Ammon's horn (tissue), 1 donor: ENCODE data around the gene SMPX.

ENCODE experiments used
- DNase-seq: peaks from one replicate; pipeline ENCODE4 v3.0.0-alpha.2; 2016; ENCODE audit warnings: low spot score

Gene SMPX

DNA sequence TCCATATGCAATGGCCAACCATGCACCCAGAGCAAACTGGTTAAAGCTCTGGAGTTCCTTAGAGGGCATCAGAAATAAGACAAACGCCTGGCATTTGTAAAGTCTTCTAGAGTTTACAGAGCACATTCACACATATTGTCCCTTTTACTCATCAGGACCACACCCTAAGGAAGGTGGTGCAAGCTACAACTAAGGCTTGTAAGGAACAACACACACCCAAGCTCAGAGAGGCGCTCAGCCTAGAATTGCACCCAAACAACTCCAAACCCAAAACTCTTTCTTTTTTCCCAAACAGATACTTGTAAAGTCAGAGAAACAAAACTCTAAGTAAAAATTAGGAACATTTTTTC is 46.1 kb downstream of the SMPX start:
- no peak for DNase-seq

DNA sequence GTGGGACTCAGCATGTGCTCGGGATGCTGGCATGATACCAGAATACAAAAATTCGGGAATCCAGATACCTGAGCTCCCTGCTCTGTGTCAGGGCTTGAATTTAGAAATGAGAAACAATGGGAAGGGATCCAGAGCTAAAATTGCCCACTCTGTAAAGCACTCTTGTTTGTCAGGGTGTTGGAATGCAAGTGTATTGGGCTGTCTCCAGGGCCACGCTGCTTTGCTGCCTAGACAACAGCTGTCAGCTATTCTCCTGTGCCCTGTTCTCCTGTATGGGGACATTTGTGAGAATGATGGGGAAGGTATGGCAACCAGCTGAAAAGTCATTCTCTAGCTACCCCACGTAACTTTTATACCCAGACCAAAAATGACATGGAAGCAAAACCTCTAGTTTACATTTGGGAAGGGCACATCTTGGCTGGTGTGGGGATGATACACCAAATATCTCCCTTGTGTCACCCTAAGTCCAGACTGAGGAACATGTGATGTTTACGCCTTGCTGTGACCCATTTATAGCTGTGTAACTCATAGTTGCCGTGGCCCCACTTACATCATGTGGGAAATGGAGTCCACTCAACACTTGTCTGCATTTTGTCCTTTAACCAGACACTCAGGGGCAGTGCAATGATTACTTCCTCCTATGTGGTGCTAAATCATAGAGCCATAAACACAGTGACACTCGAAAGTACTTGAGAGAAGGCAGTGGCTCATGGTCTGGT is 46.6 kb downstream of the SMPX start:
- DNase-seq = no peak

DNA sequence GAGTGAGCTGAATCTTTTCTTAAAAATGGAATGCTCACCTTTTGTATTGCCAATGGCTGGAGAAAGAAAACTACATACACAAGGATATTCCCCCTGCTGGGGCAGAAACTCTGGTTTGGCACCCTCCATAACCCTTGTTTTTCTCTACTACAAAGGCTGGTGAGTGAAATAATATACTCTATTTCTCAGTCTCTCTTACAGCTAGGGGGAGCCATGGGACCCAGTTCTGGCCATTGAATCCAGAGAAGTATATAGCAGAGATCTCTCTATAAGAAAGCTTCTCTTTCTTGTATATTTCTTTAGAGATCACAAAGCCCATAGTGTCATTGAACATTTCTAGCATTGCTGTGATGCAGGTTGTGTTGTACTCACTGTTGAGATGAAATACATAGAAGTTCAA is 49.8 kb downstream of the SMPX start:
- DNase-seq = no peak

DNA sequence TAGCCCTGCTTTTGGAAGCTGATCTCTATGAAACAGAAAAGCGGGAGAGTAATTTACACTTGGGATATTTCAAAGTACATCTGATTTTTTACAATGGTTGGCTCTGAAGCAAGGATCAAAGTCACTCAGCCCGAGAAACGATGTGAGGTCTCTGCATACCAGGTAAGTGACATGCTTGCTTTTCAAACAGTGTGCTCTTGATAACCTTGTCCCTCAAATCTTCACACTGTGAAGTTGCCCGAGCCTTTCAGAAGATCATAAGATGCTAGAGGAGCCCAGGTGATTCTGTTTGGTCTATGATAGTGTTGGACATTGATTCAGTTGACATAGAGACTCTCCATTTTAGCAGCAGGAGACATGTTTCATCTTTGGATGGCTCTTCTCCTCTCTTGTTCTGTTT is 52.7 kb downstream of the SMPX start:
- DNase-seq = no peak

DNA sequence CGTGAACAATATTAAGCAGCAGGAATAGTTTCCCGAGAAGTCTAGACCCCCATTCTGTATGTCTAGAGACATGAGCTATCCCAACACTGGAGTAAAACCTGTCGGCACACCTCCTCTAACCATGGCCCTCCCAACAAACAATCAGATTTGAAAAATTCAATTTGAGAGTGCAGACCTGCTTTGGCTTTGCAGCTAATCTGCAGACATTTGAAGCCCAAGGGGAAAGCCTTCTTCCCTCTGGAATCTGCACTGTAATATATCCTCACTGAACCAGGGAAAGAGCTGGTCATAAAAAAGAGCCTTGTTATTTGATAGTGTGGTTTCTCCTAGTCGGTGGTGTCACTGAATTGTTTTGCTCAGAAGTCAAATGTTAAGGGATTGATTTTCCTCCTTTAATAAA is 55.2 kb downstream of the SMPX start:
- DNase-seq = no peak

DNA sequence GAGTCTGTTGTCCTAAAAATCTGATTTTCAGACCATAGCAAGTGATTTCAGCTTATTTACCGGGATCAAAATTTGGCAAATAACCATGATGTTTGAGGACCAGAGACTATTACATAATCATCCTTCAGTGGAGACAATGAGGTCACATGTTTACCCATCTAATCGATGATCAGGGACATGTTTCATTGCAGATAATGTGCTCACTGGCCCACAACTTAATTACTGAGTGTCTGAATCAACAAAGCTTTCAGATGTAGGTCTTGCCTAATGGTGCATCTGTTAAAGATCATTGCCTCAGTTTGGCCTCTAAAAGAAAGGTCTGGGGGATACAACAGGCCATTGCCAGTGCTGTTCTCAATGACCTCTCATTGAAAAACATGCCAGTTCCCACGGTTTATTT is 56.9 kb downstream of the SMPX start:
- no peak for DNase-seq

DNA sequence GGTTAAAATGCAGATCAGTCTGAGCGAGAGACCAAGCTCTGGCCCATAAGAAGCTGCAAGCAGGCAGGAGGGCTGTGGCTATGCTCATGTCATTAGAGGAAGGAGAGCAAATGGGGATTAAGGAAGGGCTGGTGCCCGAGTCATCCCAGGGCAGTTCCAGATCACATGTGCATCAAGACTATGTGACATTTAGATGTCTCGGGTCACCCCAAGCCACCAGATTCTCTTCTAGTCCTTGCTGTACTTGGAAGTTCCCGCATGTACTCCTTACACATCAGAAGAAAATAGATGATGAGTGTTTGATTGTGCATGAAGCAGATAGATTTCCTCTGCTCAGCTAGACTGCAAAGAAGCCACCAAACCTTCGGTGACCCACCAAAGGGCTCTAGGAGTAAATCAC is 57.6 kb downstream of the SMPX start:
- no peak for DNase-seq

DNA sequence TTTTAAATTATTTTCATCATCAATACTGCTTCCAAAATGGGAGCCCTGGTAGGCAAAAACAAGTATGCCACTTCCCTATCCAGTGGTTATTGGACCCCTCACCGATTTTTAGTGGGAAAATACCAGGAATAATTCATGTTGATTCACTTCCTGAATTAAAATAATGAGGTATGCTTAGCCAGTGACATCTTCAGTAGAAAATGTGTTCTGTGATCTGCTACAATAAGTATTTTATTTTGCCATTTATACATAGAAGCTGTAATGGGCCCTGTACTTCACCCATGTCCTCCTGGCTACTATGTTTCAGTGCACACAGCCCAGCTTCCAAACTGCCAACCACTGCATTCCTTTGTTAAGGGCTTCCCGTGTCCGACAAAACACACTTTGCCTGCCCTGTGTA is 58.8 kb downstream of the SMPX start:
- DNase-seq = no peak

DNA sequence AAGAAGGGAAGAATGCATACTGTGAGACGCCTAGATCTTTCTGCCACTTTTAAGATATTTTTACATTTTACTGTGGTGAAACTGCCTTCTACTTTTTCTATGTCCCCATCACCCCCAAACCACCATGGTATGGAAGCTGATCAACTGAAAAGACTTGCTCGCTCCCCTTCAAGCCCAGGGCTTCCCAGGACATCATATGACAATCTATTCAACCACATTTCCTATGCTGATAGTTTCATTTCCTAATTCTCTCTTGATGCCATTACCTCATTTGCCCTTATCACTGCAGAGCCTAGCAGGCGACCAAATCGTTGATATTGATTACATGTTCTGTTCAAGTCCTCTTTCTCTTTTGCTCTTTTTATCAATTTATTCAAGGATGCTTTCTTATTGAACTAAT is 59.6 kb downstream of the SMPX start:
- peak; percentile 6 for DNase-seq

DNA sequence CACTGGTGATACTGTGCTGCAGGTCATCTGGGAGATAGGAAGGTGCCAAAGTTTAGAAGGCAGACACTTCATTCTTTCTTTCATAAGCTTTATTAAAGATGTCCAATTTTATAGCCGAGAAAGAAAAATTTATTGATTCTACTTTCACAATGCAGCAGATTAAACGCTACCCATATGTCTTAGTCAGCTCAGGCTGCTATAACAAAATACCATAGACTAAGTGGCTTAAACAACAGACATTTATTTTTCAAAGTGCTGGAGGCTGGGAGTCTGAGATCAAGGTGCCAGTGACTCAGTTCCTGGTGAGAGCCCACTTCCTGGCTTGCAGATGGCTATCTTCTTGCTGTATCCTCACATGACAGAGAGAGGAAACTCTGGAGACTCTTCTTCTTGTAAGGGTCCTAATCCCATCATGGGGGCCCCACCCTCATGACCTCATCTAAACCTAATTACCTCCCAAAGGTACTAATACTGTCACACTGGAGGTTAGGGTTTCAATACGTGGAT is 66.4 kb downstream of the SMPX start:
- DNase-seq = no peak

DNA sequence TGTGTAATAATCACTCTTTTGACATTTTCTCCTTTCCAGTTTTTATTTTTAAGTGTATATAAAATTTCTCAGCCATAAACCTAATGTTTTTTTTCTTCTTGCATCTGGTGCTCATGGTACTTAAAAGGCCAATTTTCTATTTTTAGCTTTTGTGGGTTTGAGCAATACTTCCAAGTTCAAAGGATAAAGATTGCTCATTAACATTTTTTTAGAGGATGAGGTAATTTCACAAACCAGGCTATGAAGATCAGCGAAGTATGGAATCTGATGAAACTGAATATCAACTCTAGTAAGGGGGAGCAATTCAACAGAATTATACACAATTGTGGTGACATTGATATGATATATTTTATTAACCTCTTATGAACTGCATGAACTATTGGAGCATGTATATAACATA is 74.0 kb downstream of the SMPX start:
- DNase-seq = no peak

DNA sequence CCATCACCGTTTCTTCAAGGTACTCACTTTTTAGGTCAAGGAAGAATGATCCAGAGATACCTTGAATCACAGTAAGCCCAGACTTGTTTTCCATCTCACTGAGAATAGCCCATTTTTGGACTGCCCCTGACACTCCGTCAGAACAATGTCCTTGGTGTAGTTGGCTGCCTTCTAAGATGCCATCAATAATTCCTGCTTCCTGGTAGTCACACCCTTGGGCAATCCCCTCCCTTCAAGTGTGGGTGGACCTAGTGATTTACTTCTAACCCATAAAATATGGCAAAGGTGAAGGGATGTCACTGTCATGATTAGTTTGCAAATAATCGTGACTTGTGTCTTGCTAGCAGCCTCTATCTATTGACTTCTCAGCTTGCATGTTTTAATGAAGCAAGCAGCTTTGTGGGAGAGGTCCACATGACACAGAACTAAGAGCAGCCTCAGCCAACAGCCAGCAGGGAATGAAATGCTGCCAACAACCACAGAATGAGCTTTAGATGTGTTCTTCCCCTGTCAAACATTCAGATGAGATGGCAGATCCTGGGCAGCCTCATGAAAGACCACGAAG is 79.8 kb downstream of the SMPX start:
- DNase-seq = no peak

DNA sequence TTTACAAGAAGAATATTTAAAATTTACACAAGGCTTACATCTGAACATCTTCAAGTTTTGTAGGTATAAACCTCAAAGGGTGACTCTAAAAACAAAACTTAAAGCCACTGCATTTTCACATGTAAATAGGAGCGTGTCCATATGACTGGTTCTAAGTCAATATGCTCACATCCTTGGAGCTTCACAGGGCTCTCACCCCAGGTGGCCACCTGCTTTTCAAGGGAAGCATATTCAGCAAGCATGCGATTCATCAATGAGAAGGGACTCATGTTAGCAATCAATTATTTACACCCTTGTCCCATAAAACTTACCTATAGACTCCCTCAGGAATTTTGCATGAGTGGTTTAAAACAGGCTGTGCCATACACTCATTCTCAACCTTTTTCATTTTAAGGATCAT is 82.0 kb downstream of the SMPX start:
- no peak for DNase-seq

DNA sequence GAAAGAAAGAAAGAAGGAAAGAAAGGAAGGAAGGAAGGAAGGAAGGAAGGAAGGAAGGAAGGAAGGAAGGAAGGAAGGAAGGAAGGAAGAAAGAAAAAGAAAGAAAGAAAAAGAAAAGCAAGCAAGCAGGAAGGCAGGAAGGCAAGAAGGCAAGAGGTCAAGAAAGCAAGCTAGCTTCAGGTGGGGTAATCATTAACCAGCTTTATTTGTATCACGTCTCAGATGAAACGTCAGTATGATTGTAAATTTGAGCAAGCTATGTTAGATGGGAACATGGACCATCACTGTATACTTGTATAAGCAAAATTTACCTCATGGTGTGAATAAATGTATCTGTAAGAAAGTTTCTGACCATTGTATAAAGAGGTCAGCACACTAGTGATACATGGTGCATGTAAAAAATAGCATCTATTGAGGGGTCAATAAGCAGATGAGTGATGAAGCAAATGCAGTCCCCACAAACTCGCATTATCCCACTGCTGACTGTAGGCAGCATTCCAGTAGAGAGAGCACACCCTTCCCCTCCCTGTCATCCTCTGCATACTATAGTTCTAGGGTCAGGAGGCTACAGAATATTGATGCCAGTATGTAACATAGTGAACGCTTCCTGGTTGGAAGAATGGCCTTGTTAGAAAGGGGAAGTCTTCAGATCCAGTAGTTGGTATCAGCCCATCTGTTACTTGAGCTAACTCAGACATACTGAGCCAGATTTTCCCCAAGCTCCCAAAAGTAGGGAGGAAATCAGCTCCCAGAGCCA is 83.3 kb downstream of the SMPX start:
- no peak for DNase-seq

DNA sequence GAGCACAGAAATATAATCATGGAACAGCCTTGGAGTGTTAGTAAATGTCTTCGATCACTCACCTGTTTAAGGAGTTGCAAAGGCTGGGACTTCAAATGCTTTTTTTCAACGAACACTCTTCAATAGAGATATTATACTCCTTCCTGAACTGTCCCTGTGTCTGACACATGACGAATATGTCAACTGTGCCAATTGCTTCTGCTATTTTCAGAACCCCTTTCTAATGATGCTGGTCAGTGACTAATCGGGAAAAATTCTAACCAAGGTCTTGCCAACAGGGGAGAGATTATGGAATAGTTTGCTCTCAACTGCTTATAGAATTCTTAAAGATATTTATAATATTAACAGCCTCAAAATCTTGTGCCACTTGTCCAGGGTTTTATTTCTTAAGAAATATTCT is 91.2 kb downstream of the SMPX start:
- no peak for DNase-seq

DNA sequence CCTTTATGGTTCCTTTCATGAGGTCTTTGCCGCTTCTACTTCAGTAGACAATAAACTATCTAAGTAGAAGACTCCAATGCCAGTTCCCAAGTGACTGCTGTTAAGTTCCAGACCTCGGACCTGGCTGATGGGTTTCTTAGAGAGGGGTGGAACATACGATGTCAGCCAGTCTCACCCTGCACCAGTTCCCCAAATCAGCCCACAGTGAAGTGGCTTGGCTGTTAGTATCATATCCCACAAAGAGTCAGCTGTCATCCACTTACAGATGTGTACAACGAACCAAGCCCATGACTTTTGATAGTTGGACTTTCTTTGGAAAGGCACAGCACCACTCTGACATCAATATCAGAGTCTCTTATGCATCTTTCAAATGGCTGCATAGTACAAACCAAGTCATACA is 91.7 kb downstream of the SMPX start:
- DNase-seq = no peak

DNA sequence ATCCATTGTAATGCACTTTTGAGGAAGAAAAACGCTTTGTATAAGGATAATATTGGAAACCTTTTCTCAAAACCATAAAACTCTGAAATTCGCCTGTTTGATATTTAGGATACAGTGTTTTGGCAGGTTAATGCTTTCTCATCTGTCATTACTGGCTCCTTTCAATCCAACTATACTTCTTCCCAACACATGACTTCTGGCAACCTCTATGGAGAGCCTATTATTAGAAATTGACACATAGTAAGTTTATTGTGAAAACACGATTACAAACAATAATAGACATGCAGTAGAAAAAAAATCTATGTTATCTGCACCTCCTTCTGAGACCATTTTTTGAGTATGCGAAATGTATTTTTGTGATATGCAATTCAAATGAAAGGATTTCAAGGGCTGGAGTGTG is 95.2 kb downstream of the SMPX start:
- no peak for DNase-seq

DNA sequence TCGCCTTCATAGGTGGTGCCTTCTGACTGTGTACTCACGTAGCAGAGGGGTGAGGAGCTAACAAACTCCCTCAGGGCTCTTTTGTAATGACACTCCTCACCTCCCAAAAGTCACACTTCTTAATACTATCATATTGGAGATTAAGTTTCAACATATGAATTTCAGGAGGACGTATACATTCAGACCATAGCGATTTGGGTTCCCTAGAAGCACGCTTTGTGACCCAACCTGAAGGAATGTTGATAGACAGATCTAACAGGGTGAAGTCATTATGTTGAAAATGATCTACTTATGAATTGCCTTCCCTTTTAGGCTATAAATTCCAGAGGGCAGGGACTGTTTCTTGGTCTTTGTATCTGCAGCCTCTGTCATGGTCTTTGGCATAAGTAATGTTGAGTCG is 96.6 kb downstream of the SMPX start:
- DNase-seq = no peak

DNA sequence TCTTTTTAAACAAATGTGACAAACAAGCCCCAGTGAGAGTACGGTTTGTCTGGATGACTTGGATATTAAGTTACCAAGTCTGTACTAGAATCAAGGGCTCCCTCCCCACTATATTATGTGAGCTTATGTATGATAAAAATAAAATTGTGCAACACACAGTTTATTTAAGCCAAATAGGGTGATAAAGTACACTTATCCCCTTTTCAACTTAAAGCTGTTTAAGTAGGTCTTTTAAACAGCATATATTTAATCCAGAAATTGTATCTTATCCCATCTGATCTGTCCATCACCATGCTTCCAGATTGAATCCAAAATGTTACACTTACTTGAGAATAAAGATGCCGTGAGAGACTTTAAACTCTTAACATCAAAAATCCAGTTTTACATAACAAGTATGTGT is 97.8 kb downstream of the SMPX start:
- DNase-seq = no peak

DNA sequence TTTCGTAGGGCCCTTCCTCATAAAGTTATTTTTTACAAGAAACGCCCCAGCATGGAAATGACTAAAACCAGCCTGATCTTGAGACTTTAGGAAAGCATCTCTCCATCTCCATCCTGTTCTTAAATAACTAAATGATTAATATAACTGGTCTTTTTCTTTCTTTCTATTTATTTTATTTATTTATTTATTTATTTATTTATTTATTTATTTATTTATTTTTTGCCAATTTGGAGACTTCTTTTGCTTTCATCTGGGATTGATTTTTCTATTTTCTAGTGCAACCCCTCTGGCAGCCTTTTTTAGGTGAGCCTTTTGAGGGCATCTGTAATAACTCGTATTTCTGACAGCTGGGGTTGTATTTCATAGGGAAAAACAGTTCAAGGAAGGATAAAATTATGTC is 98.6 kb downstream of the SMPX start:
- no peak for DNase-seq

DNA sequence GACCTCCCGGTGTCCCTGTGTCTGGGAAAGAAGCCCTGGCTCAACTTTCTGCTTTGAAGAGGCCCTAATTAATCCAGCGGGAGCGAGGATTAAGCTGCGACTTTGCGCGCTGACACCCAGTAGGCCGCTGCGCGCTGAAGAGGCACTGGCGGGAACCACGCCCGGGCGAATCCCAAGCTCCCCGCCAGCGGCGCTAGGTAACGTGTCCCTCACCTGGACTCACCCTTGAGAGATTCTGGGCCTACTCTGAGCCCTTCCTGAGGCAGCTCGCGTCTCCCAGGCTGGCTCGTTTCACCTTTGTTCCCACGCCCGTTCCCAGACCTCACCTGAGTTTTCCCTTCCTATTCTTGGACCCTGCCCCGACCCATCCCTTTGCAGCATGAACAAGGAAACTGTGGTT is 99.2 kb downstream of the SMPX start:
- no peak for DNase-seq

DNA sequence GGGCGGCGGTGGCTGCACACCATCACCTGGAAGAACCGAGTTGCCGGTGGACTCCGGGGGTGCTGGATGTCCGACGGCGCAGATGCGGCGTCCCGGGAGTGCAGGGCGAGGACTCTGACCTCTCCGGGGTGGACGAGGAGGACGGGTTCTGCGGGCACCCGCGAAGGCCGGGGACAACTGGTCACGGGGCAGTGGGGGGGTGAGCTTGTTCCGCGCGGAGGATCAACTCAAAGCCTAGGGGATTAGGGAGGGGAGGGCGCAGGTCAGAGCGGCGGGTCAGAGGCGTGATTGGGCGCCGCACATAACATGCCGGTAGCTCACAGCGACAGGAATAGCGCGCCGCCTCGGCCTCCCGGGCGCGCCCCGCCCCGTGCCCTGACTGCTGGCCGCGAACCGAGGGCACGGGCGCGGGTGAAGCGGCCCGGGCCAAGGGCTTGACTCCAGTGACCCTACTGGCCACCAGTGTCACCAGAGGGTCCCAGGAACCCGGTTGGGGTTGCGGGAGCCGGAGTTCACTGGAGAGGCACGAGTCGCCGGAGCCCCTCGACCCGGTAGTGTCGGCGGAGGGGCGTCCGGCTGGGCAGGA is 99.7 kb downstream of the SMPX start, which contains the start of gene KLHL34:
Gene KLHL34, minus strand, starts transcription at position 179 of the 586 bp plus-strand sequence. CDS start 542 bp downstream, outside the sequence.
- no peak for DNase-seq
